GM21737 (cell line): ENCODE measurements around the gene ING1.
"Not testable (repeated sequence)": the region's sequence is repeated elsewhere in the genome, so short reads cannot be mapped to it uniquely, and the experiment has no call there.

ENCODE experiments used
- ATAC-seq: cut with Tn5 transposase; IDR thresholded peaks from one replicate; pipeline ENCODE4 v1.9.1; 2021; ENCODE audit warnings: mild to moderate bottlenecking, moderate library complexity; ENCODE audit not compliant: unreplicated experiment

The ING1 gene

GRCh38 chr13:110690516-110690915, 23.0 kb upstream of the ING1 start:
- no peak for ATAC-seq

GRCh38 chr13:110695774-110696173, 17.7 kb upstream of the ING1 start:
- ATAC-seq: not testable (repeated sequence)

GRCh38 chr13:110696776-110697175, 16.7 kb upstream of the ING1 start:
- ATAC-seq: no peak

- ATAC-seq: no peak
Measured at GRCh38 chr13:110697842-110698241, 15.7 kb upstream of the ING1 start.

GRCh38 chr13:110698689-110699088, 14.8 kb upstream of the ING1 start:
- ATAC-seq: no peak

- no peak for ATAC-seq
Measured at GRCh38 chr13:110699148-110700145, 14.1 kb upstream of the ING1 start.

GRCh38 chr13:110700186-110700585, 13.3 kb upstream of the ING1 start:
- ATAC-seq: no peak

- ATAC-seq: no peak
Measured at GRCh38 chr13:110700641-110701040, 12.9 kb upstream of the ING1 start.

GRCh38 chr13:110701061-110701460, 12.4 kb upstream of the ING1 start:
- not testable (repeated sequence) for ATAC-seq

- ATAC-seq: no peak
Measured at GRCh38 chr13:110702089-110702488, 11.4 kb upstream of the ING1 start.

- no peak for ATAC-seq
Measured at GRCh38 chr13:110702591-110703526, 10.6 kb upstream of the ING1 start.

GRCh38 chr13:110705356-110705825, 8.1 kb upstream of the ING1 start:
- ATAC-seq: no peak

- peak; percentile 97 for ATAC-seq
Measured at GRCh38 chr13:110705826-110706569, 7.5 kb upstream of the ING1 start, which contains the start of gene CARS2. CARS2 (minus strand) TSS chr13:110706116; CDS start chr13:110706093, 23 bp downstream.

GRCh38 chr13:110706570-110707372, 6.7 kb upstream of the ING1 start:
- ATAC-seq: peak; percentile 1

- ATAC-seq: peak; percentile 27
Measured at GRCh38 chr13:110712081-110712848, 1.2 kb upstream of the ING1 start.

GRCh38 chr13:110712849-110713641, 455 bp upstream of the ING1 start:
- peak; percentile 48 for ATAC-seq

GRCh38 chr13:110713981-110714796, 689 bp downstream of the ING1 start:
- ATAC-seq: no peak
